Left ventricle myocardium inferior (tissue), 1 donor: ENCODE data around the gene TIMM13. TPM values are rescaled to one million over a fixed set of nuclear protein-coding genes. Genes with fewer than 3 reads are reported as not detected.
"Not testable (repeated sequence)": the region's sequence is repeated elsewhere in the genome, so short reads cannot be mapped to it uniquely, and the experiment has no call there.

ENCODE experiments used
- DNase-seq: peaks from one replicate; pipeline ENCODE4 v3.0.0-alpha.2; 2020
- H3K27ac ChIP-seq: fragments of 200-600 bp; replicated peaks from 2 replicates; pipeline ENCODE4 v1.8.0; 2021
- H3K27me3 ChIP-seq: fragments of 200-600 bp; 2 replicates; pipeline ENCODE4 v1.8.0; 2021; ENCODE audit warnings: low read depth
- H3K36me3 ChIP-seq: fragments of 200-600 bp; 2 replicates; pipeline ENCODE4 v1.8.0; 2021
- H3K4me1 ChIP-seq: fragments of 200-600 bp; 2 replicates; pipeline ENCODE4 v1.8.0; 2021
- H3K4me3 ChIP-seq: fragments of 200-600 bp; 2 replicates; pipeline ENCODE4 v1.8.0; 2021; ENCODE audit warnings: mild to moderate bottlenecking, moderate library complexity
- H3K9me3 ChIP-seq: fragments of 200-600 bp; replicated peaks from 2 replicates; pipeline ENCODE4 v1.8.0; 2021
- CTCF ChIP-seq: fragments of 200-600 bp; IDR thresholded peaks from 2 replicates; pipeline ENCODE4 v1.8.0; 2021; ENCODE audit warnings: antibody characterized with exemption, mild to moderate bottlenecking, borderline replicate concordance
- intact Hi-C: fragments of 100-400 bp; cut with micrococcal nuclease; formaldehyde crosslinking; loops from one replicate; pipeline ENCODE4 v1.11.0; 2022
- total RNA-seq: library from RNA; stranded (reverse); fragmentation: NEBNext Ultra II Directional; extraction: Animal tissue kit (Norgen Biotek cat#: 25700); gene quantifications from one replicate; pipeline ENCODE4 v1.2.1, GENCODE V29; 2021
- donor health status: DM: no; HTN: yes; CAD: no; lungs with severe emphysema.

TIMM13 gene
- total RNA-seq, 1 donor from 2014 or later = 87.7 TPM

DNA sequence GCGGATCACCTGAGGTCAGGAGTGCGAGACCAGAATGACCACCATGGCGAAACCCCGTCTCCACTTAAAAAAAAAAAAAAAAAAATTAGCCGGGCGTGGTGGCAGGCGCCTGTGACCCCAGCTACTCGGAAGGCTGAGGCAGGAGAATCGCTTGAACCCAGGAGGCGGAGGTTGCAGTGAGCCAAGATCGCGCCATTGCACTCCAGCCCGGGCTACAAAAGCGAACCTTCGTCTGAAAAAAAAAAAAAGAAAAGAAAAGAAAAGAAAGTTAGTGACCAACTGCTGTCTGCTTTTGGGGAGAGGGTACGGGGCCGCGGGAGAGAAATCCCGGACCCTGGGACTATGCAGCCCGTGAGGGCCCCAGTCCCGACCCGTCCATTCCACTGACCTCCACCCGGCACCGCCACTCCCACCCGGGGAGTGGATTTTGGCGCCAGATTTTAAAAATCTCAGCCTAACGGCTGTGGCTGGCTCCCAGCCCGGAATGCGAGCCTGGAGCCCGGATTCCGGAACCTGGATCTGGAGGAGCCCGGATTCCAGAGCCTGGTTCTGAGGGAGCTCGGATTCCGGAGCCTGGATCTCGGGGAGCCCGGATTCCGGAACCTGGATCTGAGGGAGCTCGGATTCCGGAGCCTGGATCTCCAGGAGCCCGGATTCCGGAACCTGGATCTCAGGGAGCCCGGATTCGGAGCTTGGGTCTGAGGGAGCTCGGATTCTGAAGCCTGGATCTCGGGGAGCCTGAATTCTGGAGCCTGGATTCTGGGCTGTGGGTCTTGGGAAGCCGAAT lies 35.4 kb upstream of the TIMM13 start:
- peak overlapping the region; percentile 71 for H3K27ac ChIP-seq
- no peaks in the 10 kb centered on the region for H3K36me3 ChIP-seq
- no peaks in the 10 kb centered on the region for H3K27me3 ChIP-seq
- intact Hi-C loops = no loop called here
- H3K4me1 ChIP-seq = peaks cover 18% of the 10 kb centered on the region
- no peak for TF ChIP-seq CTCF
- peak; percentile 90 for DNase-seq
- H3K4me3 ChIP-seq = peak overlapping the region; percentile 62
- no peaks in the 10 kb centered on the region for H3K9me3 ChIP-seq

DNA sequence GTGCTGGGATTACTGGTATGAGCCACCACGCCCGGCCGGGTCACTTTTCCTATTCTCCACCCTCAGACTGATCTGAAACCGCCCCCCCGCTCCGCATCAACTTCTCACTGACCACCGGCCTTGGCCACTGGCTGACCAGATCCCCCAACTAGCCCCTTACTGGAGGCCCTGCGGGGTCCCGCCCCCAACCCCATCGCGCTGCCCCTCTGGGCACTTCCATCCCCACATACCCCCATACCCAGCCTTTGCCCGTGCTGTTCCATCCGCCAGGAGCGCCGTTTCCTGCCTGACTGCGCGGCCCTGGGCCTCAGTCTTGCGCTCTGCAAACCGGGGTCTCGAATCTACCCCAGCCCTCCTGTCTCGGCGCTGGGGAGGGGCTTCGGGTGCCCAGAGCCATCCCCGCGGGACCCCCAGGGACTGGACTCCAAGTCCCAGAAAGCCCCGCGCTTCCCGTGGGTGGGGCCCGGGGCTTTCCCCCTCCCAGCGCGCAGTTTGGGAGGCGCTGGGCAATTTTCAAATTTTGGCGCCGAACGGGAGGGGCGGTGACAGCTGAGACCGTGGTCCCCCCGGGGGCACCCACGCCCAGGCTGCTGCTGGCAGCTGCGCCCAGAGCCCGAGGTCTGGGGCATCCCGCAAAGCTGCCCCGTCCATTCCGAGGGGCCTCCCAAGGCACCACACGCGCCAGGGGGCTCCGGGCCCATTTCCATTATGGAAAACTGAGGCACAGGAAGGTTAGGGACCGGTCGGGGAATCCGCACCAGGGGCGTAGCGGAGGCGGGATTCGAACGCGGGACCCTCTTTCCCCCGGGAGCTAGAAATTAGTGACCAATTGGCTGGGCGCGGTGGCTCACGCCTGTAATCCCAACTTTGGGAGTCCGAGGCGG lies 34.6 kb upstream of the TIMM13 start:
- Histone ChIP-seq H3K36me3 (no peaks in the 10 kb centered on the region), H3K9me3 (no peaks in the 10 kb centered on the region), H3K27me3 (no peaks in the 10 kb centered on the region), H3K4me1 (peaks cover 23% of the 10 kb centered on the region), H3K4me3 (peak overlapping the region; percentile 62), H3K27ac (peak overlapping the region; percentile 71)
- TF ChIP-seq CTCF = no peak
- intact Hi-C loops = no loop called here
- peak; percentile 67 for DNase-seq

- TF ChIP-seq CTCF = no peak
- peaks cover 38% of the 10 kb centered on the region for H3K4me1 ChIP-seq
- no peaks in the 10 kb centered on the region for H3K27me3 ChIP-seq
- no peaks in the 10 kb centered on the region for H3K9me3 ChIP-seq
- H3K36me3 ChIP-seq = no peaks in the 10 kb centered on the region
- intact Hi-C loops = no loop called here
- no peak overlapping the region for H3K4me3 ChIP-seq
- no peak overlapping the region for H3K27ac ChIP-seq
- no peak for DNase-seq
Measured at GRCh38 chr19:2460245-2460644, 32.9 kb upstream of the TIMM13 start.

- H3K36me3 ChIP-seq, H3K4me3 ChIP-seq, H3K27me3 ChIP-seq, DNase-seq, H3K27ac ChIP-seq, H3K9me3 ChIP-seq, intact Hi-C loops: not testable (repeated sequence)
- peaks cover 38% of the 10 kb centered on the region for H3K4me1 ChIP-seq
Measured at GRCh38 chr19:2458776-2459175, 31.4 kb upstream of the TIMM13 start.

DNA sequence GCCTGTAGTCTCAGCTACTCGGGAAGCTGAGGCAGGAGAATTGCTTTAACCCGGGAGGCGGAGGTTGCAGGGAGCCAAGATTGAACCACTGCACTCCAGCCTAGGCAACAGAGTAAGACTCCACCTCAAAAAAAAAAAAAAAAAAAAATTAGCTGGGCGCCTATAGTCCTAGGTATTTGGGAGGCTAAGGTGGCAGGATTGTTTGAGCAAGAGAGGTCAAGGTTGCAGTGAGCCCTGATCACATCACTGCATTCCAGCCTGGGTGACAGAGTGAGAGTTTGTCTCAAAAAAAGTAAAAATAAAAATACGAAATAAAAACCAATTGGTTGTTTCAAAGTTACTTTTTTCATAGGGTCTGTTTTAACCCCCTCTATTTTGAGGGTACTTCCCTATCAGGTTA lies 30.7 kb upstream of the TIMM13 start:
- Histone ChIP-seq H3K9me3 (no peaks in the 10 kb centered on the region), H3K27me3 (no peaks in the 10 kb centered on the region), H3K4me3 (no peak overlapping the region), H3K4me1 (peaks cover 38% of the 10 kb centered on the region), H3K27ac (no peak overlapping the region), H3K36me3 (no peaks in the 10 kb centered on the region)
- intact Hi-C loops = no loop called here
- no peak for TF ChIP-seq CTCF
- no peak for DNase-seq
